ENCODE data around the gene SC5D. TPM values are rescaled to one million over a fixed set of nuclear protein-coding genes. Genes with fewer than 3 reads are reported as not detected.

The SC5D gene
- total and polyA plus RNA-seq, 4 donors, result 29.4 to 91.5 (median 44.1) TPM

DNA sequence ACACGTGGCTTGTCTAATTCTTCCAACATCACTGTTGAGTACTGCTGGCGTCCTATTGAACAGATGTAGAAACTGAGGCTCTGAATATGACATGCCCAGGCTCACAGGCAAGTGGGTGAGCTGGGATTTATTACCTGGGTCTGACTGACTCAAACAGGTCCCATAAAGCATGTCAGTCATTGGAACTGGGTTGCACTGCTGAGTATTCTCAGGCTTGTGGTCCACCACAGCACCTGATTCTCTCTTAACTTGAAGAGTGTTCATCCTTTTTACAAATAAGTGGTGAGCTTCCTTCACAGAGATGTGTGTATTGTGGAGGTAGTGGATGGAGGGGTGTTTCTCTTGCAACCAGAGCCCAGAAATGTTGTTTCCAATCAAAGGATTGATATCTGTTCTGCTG is 44.5 kb downstream of the SC5D start:
- H3K36me3 ChIP-seq (ENCODE audit: control insufficient read depth in 4 of 4, insufficient read depth in 4 of 4, low read length in 4 of 4), result no peaks in the 10 kb centered on the region
- 94 to 98% methylated on average over 2 of the region's 2 CpGs for WGBS, 2 donors
- no peaks in the 10 kb centered on the region for H3K27me3 ChIP-seq (ENCODE audit: control insufficient read depth in 3 of 3, insufficient read depth in 3 of 3, low read length in 2 of 3)
- H3K27ac ChIP-seq (ENCODE audit: low read depth in 1 of 2, low read length in 1 of 2), result no peak overlapping the region
- H3K9me3 ChIP-seq (ENCODE audit: control insufficient read depth in 4 of 4, insufficient read depth in 3 of 4, low read length in 3 of 4), result peaks cover 0 to 3% (median 0%) of the 10 kb centered on the region in 4 donors
- H3K9ac ChIP-seq (ENCODE audit: insufficient read depth in 1 of 2, low read length in 2 of 2), result no peak overlapping the region
- H3K4me3 ChIP-seq, result no peak overlapping the region
- TF ChIP-seq, protein P1, sequence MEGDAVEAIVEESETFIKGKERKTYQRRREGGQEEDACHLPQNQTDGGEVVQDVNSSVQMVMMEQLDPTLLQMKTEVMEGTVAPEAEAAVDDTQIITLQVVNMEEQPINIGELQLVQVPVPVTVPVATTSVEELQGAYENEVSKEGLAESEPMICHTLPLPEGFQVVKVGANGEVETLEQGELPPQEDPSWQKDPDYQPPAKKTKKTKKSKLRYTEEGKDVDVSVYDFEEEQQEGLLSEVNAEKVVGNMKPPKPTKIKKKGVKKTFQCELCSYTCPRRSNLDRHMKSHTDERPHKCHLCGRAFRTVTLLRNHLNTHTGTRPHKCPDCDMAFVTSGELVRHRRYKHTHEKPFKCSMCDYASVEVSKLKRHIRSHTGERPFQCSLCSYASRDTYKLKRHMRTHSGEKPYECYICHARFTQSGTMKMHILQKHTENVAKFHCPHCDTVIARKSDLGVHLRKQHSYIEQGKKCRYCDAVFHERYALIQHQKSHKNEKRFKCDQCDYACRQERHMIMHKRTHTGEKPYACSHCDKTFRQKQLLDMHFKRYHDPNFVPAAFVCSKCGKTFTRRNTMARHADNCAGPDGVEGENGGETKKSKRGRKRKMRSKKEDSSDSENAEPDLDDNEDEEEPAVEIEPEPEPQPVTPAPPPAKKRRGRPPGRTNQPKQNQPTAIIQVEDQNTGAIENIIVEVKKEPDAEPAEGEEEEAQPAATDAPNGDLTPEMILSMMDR (IDR thresholded peaks at IDR 0.05; ENCODE audit: control extremely low read depth, extremely low read depth), result no peak
- ATAC-seq (ENCODE audit: insufficient read depth, low FRiP score), result no peak
- peaks cover 0 to 33% (median 14%) of the 10 kb centered on the region in 5 donors for H3K4me1 ChIP-seq (ENCODE audit: control insufficient read depth in 5 of 5, insufficient read depth in 5 of 5, low read length in 5 of 5)
- DNase-seq, result no peak

DNA sequence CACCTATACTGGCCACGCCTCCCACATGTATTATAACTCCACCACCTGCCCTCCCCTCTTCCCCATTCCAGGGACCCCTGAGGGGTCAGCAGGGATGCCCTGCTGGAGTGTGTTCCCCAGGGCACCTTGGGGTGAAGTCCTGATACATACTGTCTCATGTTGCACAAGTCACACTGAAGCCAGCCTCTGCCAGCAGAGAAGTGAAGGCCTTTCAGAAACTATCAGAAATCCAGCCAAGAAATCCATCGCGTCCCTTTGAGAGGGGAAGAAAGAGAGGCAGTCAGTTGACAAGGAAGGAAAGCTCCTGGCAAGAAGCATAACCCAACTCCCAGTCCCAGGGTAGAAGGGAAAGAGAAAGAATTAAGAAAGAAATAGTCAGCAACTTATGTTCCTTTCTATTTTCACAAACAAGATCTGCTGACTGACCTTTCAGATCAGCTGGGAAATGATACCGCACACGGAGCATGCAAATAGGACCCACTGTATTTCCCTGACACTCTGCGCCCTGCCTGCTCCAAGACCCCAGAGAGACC is 45.2 kb downstream of the SC5D start:
- Histone ChIP-seq H3K9ac (ENCODE audit: insufficient read depth in 1 of 2, low read length in 2 of 2) (peak overlapping the region in 1 of 2 donors; percentile 44), H3K4me3 (no peak overlapping the region), H3K9me3 (ENCODE audit: control insufficient read depth in 4 of 4, insufficient read depth in 3 of 4, low read length in 3 of 4) (peaks cover 0 to 3% (median 0%) of the 10 kb centered on the region in 4 donors), H3K27me3 (ENCODE audit: control insufficient read depth in 3 of 3, insufficient read depth in 3 of 3, low read length in 2 of 3) (no peaks in the 10 kb centered on the region), H3K27ac (ENCODE audit: low read depth in 1 of 2, low read length in 1 of 2) (peak overlapping the region in 1 of 2 donors; percentile 30), H3K36me3 (ENCODE audit: control insufficient read depth in 4 of 4, insufficient read depth in 4 of 4, low read length in 4 of 4) (no peaks in the 10 kb centered on the region), H3K4me1 (ENCODE audit: control insufficient read depth in 5 of 5, insufficient read depth in 5 of 5, low read length in 5 of 5) (peaks cover 0 to 33% (median 14%) of the 10 kb centered on the region in 5 donors)
- TF ChIP-seq, protein P1 (IDR thresholded peaks at IDR 0.05; ENCODE audit: control extremely low read depth, extremely low read depth), result no peak
- ATAC-seq (ENCODE audit: insufficient read depth, low FRiP score) (no peak), DNase-seq (peak; percentile 29 to 86 (median 71))
- WGBS, 2 donors, result 76 to 86% methylated on average over 6 of the region's 6 CpGs

DNA sequence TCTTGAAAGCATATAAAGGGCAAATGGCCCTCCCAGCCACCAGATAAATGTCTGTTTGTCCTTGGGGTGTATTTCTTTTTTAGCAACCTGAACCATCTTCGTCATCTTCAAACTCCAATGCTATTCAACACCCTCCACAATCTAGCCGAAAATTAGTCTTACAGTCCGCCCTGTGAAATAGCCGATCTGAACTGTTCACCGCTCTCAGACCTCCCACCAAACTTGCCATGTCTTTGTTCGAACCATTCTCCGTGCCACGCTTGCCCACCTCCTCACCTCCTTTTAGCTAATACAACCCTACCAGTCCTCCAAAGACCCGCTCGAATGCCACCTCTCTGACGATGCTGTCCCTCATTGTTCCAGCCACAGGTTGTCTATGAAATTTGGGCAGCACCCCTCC is 46.0 kb downstream of the SC5D start:
- Histone ChIP-seq H3K9ac (ENCODE audit: insufficient read depth in 1 of 2, low read length in 2 of 2) (no peak overlapping the region), H3K27ac (ENCODE audit: low read depth in 1 of 2, low read length in 1 of 2) (no peak overlapping the region)

More for the DNA sequence above, 46.0 kb downstream of the SC5D start:
- H3K4me3 ChIP-seq, result no peak overlapping the region
- H3K27me3 ChIP-seq (ENCODE audit: control insufficient read depth in 3 of 3, insufficient read depth in 3 of 3, low read length in 2 of 3), result no peaks in the 10 kb centered on the region
- ATAC-seq (ENCODE audit: insufficient read depth, low FRiP score), result no peak
- DNase-seq, result no peak
- TF ChIP-seq, protein P1 (IDR thresholded peaks at IDR 0.05; ENCODE audit: control extremely low read depth, extremely low read depth), result no peak
- H3K36me3 ChIP-seq (ENCODE audit: control insufficient read depth in 4 of 4, insufficient read depth in 4 of 4, low read length in 4 of 4), result no peaks in the 10 kb centered on the region
- 97 to 98% methylated on average over 11 of the region's 11 CpGs for WGBS, 2 donors
- H3K9me3 ChIP-seq (ENCODE audit: control insufficient read depth in 4 of 4, insufficient read depth in 3 of 4, low read length in 3 of 4), result no peaks in the 10 kb centered on the region
- H3K4me1 ChIP-seq (ENCODE audit: control insufficient read depth in 5 of 5, insufficient read depth in 5 of 5, low read length in 5 of 5), result peaks cover 0 to 33% (median 14%) of the 10 kb centered on the region in 5 donors
